PC-3 (cell line): Measurements from ENCODE around the gene TOPBP1. TPM values are rescaled to one million over a fixed set of nuclear protein-coding genes. Genes with fewer than 3 reads are reported as not detected.
A peak's percentile ranks its signal among the peaks of the same experiment; 100 is the strongest.

Source experiments
- ATAC-seq: fragments of 200-7000 bp; cut with Tn5 transposase; 2 replicates; pipeline ENCODE4 v1.9.1; 2020; ENCODE audit warnings: mild to moderate bottlenecking, moderate library complexity
- BruUV-seq: library from RNA; stranded (reverse); fragments of 400-500 nt; replicated peaks from 2 replicates; lab custom pipeline; 2021; lab: Mats Ljungman, UMichigan
- CTCF ChIA-PET: fragments of 300-600 bp; sonication (Branson Sonifier 250); formaldehyde crosslinking; loops from one replicate; lab custom pipeline; 2022; ENCODE audit warnings: antibody characterized with exemption; lab: Charles Lee
- POLR2A ChIA-PET: fragments of 300-600 bp; sonication (Branson Sonifier 250); formaldehyde crosslinking; loops from one replicate; lab custom pipeline; 2022; ENCODE audit warnings: antibody characterized with exemption; ENCODE audit not compliant: unreplicated experiment; lab: Charles Lee
- DNase-seq: peaks from one replicate; pipeline ENCODE4 v3.0.0-alpha.2; 2015
- H2AFZ ChIP-seq: fragments of 300-600 bp; sonication (generic); 2 replicates; pipeline ENCODE4 v1.6.0; 2016; ENCODE audit warnings: antibody characterized with exemption, low read length
- H3F3A ChIP-seq: fragments of 300-600 bp; sonication (generic); one replicate; pipeline ENCODE4 v1.6.0; 2017; ENCODE audit warnings: antibody characterized with exemption, low read length, control low read depth, mild to moderate bottlenecking; ENCODE audit not compliant: unreplicated experiment
- H3K27ac ChIP-seq: fragments of 300-600 bp; sonication (generic); 2 replicates; pipeline ENCODE4 v1.5.1; 2016; ENCODE audit warnings: mild to moderate bottlenecking, low read length
- H3K27me3 ChIP-seq: fragments of 300-600 bp; sonication (generic); 2 replicates; pipeline ENCODE4 v1.6.1; 2016; ENCODE audit warnings: low read length, mixed read lengths
- H3K36me3 ChIP-seq: fragments of 300-600 bp; sonication (generic); 2 replicates; pipeline ENCODE4 v1.6.1; 2016; ENCODE audit warnings: low read depth, mixed run types, low read length, mixed read lengths
- H3K4me1 ChIP-seq: fragments of 300-600 bp; sonication (generic); 2 replicates; pipeline ENCODE4 v1.5.1; 2016; ENCODE audit warnings: low read length; ENCODE audit not compliant: insufficient read depth
- H3K4me2 ChIP-seq: fragments of 300-600 bp; sonication (generic); 2 replicates; pipeline ENCODE4 v1.6.0; 2016; ENCODE audit warnings: low read length
- H3K4me3 ChIP-seq: fragments of 300-600 bp; sonication (generic); 2 replicates; pipeline ENCODE4 v1.5.1; 2016; ENCODE audit warnings: mild to moderate bottlenecking, low read length, mixed read lengths
- H3K79me2 ChIP-seq: fragments of 300-600 bp; sonication (generic); 2 replicates; pipeline ENCODE4 v1.6.1; 2017; ENCODE audit warnings: low read length, mixed read lengths
- H3K9ac ChIP-seq: fragments of 300-600 bp; sonication (generic); 2 replicates; pipeline ENCODE4 v1.6.0; 2016; ENCODE audit warnings: mild to moderate bottlenecking, low read length
- H3K9me2 ChIP-seq: fragments of 300-600 bp; sonication (generic); replicated peaks from 2 replicates; pipeline ENCODE4 v1.6.1; 2016; ENCODE audit warnings: mixed run types, low read length, mixed read lengths
- H3K9me3 ChIP-seq: fragments of 300-600 bp; sonication (generic); 2 replicates; pipeline ENCODE4 v1.6.1; 2016; ENCODE audit warnings: low read length, mixed read lengths
- H4K20me1 ChIP-seq: fragments of 300-600 bp; sonication (generic); 2 replicates; pipeline ENCODE4 v1.6.1; 2016; ENCODE audit warnings: low read length, mixed read lengths
- CTCF ChIP-seq: fragments of 300-600 bp; sonication (generic); conservative IDR thresholded peaks from 2 replicates; pipeline ENCODE4 v1.5.1; 2017; ENCODE audit warnings: antibody characterized with exemption, low read depth, mild to moderate bottlenecking, low read length
- EZH2 ChIP-seq: fragments of 300-600 bp; sonication (generic); IDR thresholded peaks from one replicate; pipeline ENCODE4 v1.6.1; 2017; ENCODE audit warnings: antibody characterized with exemption, mild to moderate bottlenecking, low read length; ENCODE audit not compliant: unreplicated experiment
- EZH2phosphoT487 ChIP-seq: fragments of 300-600 bp; sonication (generic); IDR thresholded peaks from 2 replicates; pipeline ENCODE4 v1.6.1; 2018; ENCODE audit warnings: mild to moderate bottlenecking, antibody characterized with exemption, low read length, borderline replicate concordance
- intact Hi-C: fragments of 100-400 bp; cut with micrococcal nuclease; formaldehyde crosslinking; loops from 2 replicates; pipeline ENCODE4 v1.9.0; 2023
- total RNA-seq: library from RNA; depleted of rRNA; stranded (reverse); fragments of >200 nt; gene quantifications from 2 replicates; pipeline ENCODE4 v1.2.3, GENCODE V29; 2014

Gene TOPBP1
- total RNA-seq, 1 experiment from 2014 or later = 42.4 TPM

GRCh38 chr3:133570937-133571320 lies 90.8 kb downstream of the TOPBP1 start:
- ChIA-PET CTCF (no interaction called here), POLR2A (no interaction called here)
- Histone ChIP-seq H3K4me1 (peaks cover 55% of the 10 kb centered on the region), H3K27ac (peak overlapping the region; percentile 96), H3K9ac (no peak overlapping the region), H4K20me1 (peaks cover 16% of the 10 kb centered on the region), H3F3A (no peaks in the 10 kb centered on the region), H2AFZ (no peak overlapping the region), H3K79me2 (peaks cover 18% of the 10 kb centered on the region), H3K4me2 (no peak overlapping the region), H3K27me3 (no peaks in the 10 kb centered on the region), H3K9me3 (no peaks in the 10 kb centered on the region), H3K36me3 (peaks cover 9% of the 10 kb centered on the region), H3K9me2 (no peaks in the 10 kb centered on the region), H3K4me3 (no peak overlapping the region)
- no TSS peak for BruUV-seq
- peak; percentile 59 for DNase-seq
- intact Hi-C loops = loop anchor here (5.0 kb wide), 2 partner anchors 236 to 849 kb away; partner anchors contain the start of genes NPHP3 and SRPRB
- no peak for ATAC-seq
- TF ChIP-seq EZH2phosphoT487 = no peak
- no peak for TF ChIP-seq EZH2
- TF ChIP-seq CTCF = no peak

- Histone ChIP-seq H3K9me2 (no peaks in the 10 kb centered on the region), H3K27ac (peak overlapping the region; percentile 96), H3K4me1 (peaks cover 55% of the 10 kb centered on the region), H3K9me3 (no peaks in the 10 kb centered on the region), H3K4me3 (no peak overlapping the region), H3K36me3 (peaks cover 3% of the 10 kb centered on the region), H3K9ac (peak overlapping the region; percentile 26; the same call in 1 of the 2 replicates), H4K20me1 (peaks cover 10% of the 10 kb centered on the region), H3K79me2 (peaks cover 12% of the 10 kb centered on the region), H2AFZ (no peak overlapping the region), H3F3A (no peaks in the 10 kb centered on the region), H3K27me3 (no peaks in the 10 kb centered on the region), H3K4me2 (peak overlapping the region; percentile 52)
- BruUV-seq = no TSS peak
- TF ChIP-seq EZH2 (no peak), CTCF (no peak), EZH2phosphoT487 (no peak)
- CTCF ChIA-PET = interaction anchor here (0.6 to 0.7 kb wide), 2 partner anchors 8 to 1081 kb away, joined by 3 read pairs; no protein-coding TSS in a partner anchor
- peak; percentile 1 for ATAC-seq
- POLR2A ChIA-PET = interaction anchor here (0.6 kb wide), 2 partner anchors 31 to 90 kb away, joined by 3 read pairs; no protein-coding TSS in a partner anchor
- intact Hi-C loops = loop anchor here (5.0 kb wide), 2 partner anchors 237 to 848 kb away; partner anchors contain the start of genes NPHP3 and SRPRB
- DNase-seq = peak; percentile 84
These were observed 91.4 kb downstream of the TOPBP1 start for GRCh38 chr3:133570139-133570936.
